Globus pallidus (tissue), 1 donor: Measurements from ENCODE around the gene TROAP.
"Not testable (repeated sequence)": the region's sequence is repeated elsewhere in the genome, so short reads cannot be mapped to it uniquely, and the experiment has no call there.

Experiments used
- DNase-seq: peaks from one replicate; pipeline ENCODE4 v3.0.0-alpha.2; 2015; ENCODE audit warnings: low spot score

The TROAP gene, protein sequence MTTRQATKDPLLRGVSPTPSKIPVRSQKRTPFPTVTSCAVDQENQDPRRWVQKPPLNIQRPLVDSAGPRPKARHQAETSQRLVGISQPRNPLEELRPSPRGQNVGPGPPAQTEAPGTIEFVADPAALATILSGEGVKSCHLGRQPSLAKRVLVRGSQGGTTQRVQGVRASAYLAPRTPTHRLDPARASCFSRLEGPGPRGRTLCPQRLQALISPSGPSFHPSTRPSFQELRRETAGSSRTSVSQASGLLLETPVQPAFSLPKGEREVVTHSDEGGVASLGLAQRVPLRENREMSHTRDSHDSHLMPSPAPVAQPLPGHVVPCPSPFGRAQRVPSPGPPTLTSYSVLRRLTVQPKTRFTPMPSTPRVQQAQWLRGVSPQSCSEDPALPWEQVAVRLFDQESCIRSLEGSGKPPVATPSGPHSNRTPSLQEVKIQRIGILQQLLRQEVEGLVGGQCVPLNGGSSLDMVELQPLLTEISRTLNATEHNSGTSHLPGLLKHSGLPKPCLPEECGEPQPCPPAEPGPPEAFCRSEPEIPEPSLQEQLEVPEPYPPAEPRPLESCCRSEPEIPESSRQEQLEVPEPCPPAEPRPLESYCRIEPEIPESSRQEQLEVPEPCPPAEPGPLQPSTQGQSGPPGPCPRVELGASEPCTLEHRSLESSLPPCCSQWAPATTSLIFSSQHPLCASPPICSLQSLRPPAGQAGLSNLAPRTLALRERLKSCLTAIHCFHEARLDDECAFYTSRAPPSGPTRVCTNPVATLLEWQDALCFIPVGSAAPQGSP

DNA sequence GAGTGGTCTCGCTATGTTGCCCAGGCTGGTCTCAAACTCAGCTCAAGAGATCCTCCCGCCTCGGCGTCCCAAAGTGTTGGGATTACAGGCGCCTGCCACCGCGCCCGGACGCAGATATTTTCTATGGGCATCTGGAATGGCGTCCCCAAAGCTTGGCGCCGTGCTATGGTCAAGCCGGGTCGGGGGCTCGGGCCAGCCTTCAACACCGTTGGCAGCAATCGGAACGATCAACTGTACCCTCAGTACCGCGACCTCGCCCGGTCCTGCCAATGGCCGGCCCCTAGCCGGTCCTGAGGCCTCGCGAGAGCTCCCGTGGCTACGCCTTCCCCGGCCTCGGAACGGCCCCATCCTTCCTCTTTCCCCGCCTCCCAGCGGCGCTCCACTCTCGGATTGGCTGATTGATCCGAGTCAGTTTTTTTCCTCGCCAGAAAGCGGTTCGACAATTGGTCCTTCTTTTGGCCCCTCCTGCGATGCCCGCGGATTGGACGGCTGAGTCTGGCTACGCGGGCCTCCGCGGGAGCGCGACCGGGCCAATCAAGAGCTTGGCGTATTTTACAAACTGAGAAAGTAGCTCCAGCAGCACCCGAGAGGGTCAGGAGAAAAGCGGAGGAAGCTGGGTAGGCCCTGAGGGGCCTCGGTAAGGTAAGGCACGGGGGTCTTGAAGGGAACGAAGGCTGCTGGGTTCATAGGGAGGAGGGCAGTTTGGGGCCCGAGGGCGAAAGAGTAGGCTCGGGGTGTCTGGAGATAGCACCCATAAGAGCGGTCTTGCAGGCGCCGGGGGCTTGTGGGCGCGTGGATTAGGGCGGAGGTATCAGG is at the start of gene TROAP:
Gene TROAP, plus strand, starts transcription at position 548 of the 816 bp plus-strand sequence. CDS start 354 bp downstream, outside the sequence.
- peak; percentile 98 for DNase-seq

- DNase-seq = no peak
Measured at GRCh38 chr12:49273726-49274395, 49.2 kb upstream of the TROAP start.

DNA sequence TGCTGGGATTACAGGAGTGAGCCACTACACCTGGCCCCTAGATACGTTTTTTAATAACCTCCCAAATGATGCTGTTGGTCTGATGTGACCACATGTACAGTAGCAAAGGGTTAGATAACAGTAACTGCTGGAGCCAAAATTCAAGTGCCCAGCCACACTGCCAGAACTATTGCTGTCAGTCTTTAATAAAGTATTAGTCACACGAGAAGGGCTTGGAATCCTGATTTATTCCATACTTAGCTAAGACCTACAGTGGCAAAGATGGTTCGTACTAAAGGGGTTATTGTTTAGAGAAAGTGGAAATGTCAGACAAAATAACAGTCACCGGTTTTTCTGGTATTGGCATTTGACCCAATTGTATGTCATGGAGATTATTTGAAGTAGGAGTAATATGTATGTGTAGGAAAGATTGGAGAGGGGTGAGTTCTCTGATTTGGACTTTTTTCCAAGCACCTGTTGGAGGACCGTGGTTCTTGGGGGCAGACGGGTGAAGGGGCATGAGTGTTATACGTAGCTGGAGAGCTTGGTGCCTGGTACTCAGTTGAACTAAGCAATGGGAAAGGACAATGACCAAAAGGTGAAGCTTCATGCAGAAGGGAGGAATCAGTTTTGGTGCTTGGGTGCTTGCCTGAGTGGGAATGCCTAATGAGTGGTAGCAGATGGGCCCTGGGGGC is 48.5 kb upstream of the TROAP start:
- DNase-seq = no peak

DNA sequence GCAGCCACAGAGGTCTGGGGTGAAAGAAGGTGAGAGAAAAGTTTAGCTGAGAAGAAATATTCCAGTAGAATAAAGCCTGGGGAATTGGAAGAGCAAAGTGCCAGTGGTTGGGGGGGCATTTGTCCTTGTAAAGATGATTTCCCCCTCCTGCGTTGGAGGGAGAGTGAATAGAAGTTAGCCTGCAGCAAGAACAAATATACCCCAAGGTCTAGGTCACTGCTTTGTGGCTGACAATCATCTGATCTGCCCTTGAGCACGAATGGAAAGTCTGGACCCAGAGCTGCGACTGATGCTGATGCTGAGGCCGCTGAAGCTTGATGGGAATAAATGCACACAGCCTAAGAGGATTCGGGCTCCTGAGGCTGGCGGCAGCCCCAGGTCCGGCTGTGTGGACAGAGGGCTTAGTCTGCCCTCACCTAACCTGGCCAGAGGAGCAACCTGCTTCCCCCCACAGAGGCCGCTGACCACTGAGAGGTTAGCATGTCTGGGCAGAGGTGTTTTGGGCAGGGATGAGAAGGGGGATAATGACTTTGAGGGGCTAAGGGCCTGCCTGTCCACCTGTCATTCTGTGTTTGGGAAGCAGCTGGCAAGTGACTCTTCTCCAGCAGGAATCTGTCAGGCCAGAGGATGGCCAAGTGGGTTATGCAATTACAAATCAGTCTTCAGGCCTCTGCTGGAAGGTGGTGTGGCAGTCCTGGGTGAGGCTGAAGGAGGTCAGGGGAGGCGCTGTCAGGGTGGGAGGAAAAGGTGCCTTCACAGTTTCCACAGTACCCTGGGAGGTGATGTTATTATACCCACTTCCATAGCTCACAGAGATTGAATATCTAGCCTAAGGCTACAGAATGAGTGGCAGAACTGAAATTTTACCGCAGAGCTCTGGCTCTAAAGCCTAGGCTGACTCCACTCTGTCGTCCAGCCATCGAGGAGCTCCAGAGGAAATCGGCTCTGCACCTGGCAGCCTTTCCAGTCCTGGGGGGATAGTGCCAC is 46.5 kb upstream of the TROAP start:
- DNase-seq = no peak

DNA sequence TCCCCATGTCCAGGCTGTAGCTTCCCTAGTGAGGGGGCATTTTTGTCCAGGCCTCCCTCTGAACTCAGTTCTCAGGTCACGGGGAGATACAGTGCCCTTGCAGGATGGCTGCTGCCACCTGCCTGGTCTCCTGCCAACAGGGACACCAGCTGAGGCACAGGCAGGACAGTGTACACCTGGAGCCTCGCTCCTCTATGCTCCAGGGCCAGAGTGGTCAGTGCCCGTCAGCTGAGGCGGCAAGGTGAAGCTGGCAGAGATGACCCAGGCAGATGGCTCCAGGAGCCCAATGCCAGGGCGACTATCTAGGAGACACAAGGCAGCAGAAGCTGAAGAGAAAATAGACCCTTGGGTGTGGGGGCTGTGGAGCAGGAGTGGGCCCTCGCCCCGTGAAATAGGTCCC is 45.6 kb upstream of the TROAP start:
- DNase-seq = no peak

GRCh38 chr12:49279706-49280159 is 43.3 kb upstream of the TROAP start:
- DNase-seq = no peak

DNA sequence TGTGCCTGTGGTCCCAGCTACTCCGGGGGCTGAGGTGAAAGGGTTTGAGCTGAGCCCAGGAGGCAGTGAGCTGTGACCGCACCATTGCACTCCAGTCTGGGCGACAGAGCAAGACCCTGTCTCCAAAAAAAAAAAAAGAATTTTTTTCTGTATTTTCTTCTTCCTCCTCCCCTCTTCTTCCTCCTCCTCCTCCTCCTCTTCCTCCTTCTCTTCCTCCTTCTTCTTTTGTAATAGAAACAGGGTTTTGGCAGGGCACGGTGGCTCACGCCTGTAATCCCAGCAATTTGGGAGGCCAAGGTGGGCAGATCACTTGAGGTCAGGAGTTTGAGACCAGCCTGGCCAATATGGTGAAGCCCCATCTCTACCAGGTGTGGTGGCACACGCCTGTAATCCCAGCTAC is 42.5 kb upstream of the TROAP start:
- DNase-seq = not testable (repeated sequence)

DNA sequence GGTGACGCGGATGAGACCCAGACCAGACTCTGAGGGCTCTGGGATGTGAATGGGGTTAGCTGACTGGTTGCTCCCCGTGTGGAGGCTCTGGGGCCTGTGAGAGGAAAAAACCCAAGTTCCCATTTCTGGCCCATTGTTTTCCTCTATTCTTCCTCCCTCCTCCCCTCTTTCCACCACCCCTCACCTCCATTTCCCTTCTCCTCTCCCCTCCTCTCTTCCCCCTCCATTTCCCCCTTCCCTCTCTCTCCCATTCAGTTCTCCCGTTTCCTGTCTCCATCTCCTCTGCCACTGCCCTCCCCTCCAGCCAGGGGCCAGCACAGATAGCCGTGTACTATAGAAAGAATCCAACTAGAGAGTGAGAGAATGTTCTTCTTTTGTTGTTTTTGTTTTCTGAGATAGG is 40.8 kb upstream of the TROAP start:
- no peak for DNase-seq

DNA sequence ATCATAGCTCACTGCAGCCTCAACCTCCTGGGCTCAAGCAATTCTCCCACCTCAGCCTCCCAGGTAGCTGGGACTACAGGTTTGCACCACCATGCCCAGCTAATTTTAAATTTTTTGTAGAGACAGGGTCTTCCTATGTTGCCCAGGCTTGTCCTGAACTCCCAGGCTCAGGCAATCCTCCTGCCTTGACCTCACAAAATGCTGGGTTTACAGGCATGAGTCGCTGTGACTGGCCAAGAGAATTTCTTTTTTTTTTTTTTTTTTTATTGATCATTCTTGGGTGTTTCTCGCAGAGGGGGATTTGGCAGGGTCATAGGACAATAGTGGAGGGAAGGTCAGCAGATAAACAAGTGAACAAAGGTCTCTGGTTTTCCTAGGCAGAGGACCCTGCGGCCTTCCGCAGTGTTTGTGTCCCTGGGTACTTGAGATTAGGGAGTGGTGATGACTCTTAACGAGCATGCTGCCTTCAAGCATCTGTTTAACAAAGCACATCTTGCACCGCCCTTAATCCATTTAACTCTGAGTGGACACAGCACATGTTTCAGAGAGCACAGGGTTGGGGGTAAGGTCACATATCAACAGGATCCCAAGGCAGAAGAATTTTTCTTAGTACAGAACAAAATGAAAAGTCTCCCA is 40.2 kb upstream of the TROAP start:
- DNase-seq = not testable (repeated sequence)

- no peak for DNase-seq
Measured at GRCh38 chr12:49283541-49284429, 39.3 kb upstream of the TROAP start.

DNA sequence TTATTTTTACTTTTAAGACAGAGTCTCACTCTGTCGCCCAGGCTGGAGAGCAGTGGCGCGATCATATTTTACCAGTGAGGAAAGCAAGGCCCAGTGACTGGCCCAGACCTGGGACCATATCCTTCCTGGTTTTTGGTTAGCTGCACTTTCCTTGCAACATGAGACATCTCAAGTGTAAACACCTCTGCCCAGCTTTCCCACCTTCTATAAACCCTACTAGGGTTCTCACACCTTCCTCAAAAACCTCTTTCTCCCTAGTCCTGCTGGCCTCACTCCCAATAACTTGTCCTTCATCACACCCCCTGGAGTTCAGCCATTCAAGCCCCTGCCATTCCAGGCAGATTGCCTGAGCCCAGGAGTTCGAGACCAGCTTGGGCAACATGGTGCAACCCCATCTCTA is 38.4 kb upstream of the TROAP start:
- no peak for DNase-seq

- no peak for DNase-seq
Measured at GRCh38 chr12:49287876-49288275, 35.2 kb upstream of the TROAP start.

DNA sequence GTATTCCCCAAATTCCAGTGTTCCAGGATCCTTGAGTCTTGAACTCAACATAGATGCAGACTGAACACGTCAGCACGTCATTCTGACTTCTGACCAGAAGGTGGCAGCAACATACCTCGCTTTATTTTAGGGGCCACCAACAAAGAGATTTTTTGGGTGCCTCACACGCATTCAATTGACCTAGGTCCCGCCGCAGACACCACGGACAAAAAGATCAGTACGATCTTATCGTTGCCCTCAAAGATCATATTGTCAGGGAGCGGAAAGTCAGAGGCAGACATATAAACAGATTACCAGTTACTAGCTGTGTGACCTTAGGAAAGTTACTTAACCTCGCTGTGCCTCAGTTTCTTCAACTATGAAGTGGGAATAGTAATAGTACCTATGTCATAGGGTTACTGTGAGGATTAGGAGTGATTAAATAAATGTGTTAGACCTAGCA is 34.6 kb upstream of the TROAP start:
- DNase-seq = peak; percentile 38

DNA sequence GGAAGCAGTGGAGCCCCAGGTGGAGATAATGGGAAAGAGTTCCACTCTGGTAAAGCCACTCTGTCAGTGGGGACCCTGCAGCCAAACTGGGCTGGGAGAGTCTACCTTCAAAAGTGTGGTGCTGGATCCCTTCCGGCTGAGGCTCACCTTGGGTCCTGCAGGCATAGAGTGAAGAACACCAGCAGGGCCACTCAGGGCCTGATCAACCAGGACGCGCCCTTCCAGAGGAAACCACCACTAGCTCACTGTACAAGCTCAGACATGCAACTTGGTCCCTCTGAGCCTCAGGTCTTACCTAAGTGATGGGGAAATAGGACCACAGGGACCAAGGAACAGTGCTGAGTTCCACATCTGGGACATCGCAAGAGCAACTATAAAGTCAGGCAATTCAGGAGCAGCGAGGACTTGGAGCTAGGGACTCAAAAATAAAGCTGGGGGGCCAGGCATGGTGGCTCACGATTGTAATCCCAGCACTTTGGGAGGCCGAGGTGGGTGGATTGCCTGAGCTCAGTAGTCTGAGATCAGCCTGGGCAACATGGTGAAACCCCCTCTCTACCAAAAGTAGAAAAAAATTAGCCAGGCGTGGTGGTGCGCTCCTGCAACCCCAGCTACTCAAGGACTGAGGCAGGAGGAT is 34.0 kb upstream of the TROAP start:
- no peak for DNase-seq

- no peak for DNase-seq
Measured at GRCh38 chr12:49292729-49293055, 30.4 kb upstream of the TROAP start.

DNA sequence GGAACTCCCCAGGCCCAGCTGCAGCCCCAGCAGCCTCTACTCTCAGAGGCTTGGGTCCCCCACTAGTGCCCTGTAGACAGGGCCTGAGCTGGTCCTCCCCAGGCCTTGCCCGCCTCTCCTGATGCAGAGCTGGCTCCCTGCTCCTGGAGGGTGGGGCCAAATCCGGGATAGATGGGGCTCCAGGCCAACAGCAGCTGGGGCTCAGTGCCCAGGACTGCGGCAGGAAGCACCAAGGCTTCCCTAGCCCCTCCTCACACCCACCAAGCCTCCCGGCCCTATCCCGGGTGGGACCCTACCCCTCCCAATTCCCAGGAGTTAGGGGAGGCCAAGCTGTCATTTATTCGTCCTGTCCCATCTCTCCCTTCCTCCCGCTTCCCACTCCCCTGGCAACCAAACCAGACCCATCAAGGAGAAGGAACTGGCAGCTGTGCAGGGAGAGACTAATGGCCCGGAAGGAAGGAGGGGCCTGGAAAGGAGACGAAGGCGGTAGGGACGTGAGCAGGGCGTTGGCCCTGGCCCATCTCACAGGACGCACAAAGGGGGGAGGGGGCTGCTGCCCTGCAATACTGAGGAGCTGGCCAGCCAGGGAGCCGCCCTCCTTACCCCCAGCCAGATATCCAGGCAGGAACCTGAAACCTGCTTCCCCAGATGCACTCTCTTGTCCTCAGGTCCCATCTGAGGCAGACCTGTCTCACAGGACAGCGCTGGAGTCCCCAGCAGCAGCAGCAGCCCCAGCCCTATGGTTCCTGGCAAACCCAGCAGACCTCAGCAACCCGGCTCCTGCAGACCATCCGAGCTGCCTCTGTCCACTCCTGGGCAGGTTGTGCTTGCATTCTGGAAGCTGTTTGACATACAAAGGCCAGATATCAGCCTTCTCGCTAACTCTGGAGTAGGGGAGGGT is 29.7 kb upstream of the TROAP start:
- no peak for DNase-seq
